Measurements from ENCODE around the gene CEP295NL. TPM values are rescaled to one million over a fixed set of nuclear protein-coding genes. Genes with fewer than 3 reads are reported as not detected.

CEP295NL gene
- total RNA-seq, 4 donors from 2014 or later, result 1.6 to 9.0 (median 3.8) TPM

DNA sequence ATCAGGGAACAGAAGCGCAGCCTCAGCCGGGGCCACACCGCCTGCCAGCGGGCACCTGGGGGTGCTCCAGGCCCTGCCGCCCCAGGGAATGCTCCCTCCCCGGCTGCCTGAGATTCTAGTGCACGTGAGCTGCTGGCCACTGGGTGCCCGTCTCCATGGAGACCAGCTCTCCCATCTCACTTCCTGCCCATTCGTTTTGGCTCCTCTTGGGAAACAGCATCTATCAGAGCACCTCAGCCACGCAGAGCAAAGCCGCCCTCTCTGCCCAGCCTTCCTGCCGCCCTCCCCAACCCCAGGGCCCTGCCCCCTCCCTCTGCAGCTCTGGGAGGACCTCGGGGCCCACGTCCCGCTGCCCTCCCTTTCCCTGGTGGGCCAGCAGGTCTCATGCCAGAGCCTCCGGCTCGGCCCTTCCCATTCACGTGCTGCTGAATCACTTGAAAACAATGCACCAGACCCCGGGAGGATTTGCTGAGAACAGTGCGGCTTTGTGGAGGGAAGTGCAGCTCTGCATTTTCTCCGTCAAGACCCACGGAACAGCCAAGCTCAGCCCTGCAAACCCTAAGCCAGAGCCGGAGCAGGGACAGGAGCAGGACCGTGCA lies 19.4 kb downstream of the CEP295NL start:
- Histone ChIP-seq H3K27me3 (no peaks in the 10 kb centered on the region), H3K4me3 (peak overlapping the region in 1 of 2 donors; percentile 41), H3K9me3 (no peaks in the 10 kb centered on the region), H3K4me1 (peaks cover 3 to 100% (median 69%) of the 10 kb centered on the region in 3 donors), H3K36me3 (no peaks in the 10 kb centered on the region), H3K27ac (peak overlapping the region; percentile 52 to 97 (median 92))
- ATAC-seq, result peak; percentile 75
- 24% methylated on average over 3 of the region's 24 CpGs; no CpG with 5 or more reads in 1 of the 2 donors for WGBS, 2 donors (ENCODE audit: low coverage in 1 of 2)
- TF ChIP-seq EP300 (IDR thresholded peaks at IDR 0.05) (no peak), POLR2A (IDR thresholded peaks at IDR 0.05) (peak; percentile 17 to 34), POLR2AphosphoS5 (IDR thresholded peaks at IDR 0.05) (peak; percentile 86)
- TF ChIP-seq, protein P1, sequence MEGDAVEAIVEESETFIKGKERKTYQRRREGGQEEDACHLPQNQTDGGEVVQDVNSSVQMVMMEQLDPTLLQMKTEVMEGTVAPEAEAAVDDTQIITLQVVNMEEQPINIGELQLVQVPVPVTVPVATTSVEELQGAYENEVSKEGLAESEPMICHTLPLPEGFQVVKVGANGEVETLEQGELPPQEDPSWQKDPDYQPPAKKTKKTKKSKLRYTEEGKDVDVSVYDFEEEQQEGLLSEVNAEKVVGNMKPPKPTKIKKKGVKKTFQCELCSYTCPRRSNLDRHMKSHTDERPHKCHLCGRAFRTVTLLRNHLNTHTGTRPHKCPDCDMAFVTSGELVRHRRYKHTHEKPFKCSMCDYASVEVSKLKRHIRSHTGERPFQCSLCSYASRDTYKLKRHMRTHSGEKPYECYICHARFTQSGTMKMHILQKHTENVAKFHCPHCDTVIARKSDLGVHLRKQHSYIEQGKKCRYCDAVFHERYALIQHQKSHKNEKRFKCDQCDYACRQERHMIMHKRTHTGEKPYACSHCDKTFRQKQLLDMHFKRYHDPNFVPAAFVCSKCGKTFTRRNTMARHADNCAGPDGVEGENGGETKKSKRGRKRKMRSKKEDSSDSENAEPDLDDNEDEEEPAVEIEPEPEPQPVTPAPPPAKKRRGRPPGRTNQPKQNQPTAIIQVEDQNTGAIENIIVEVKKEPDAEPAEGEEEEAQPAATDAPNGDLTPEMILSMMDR (IDR thresholded peaks at IDR 0.05), result peak in 2 of 4 experiments; percentile 16 to 39

- H3K4me3 ChIP-seq, result peak overlapping the region in 1 of 2 donors; percentile 41
- H3K27me3 ChIP-seq, result no peaks in the 10 kb centered on the region
- WGBS, 2 donors (ENCODE audit: low coverage in 1 of 2), result no CpG with 5 or more reads among the region's 10 CpGs
- peaks cover 3 to 100% (median 70%) of the 10 kb centered on the region in 3 donors for H3K4me1 ChIP-seq
- no peaks in the 10 kb centered on the region for H3K36me3 ChIP-seq
- H3K27ac ChIP-seq, result peak overlapping the region; percentile 52 to 97 (median 92)
- peak; percentile 80 for ATAC-seq
- no peaks in the 10 kb centered on the region for H3K9me3 ChIP-seq
- TF ChIP-seq EP300 (IDR thresholded peaks at IDR 0.05) (no peak), POLR2AphosphoS5 (IDR thresholded peaks at IDR 0.05) (peak; percentile 73)
Observed at GRCh38 chr17:78883089-78883532, 19.9 kb downstream of the CEP295NL start.

- no peaks in the 10 kb centered on the region for H3K9me3 ChIP-seq
- H3K4me3 ChIP-seq, result peak overlapping the region in 1 of 2 donors; percentile 41
- no peak for ATAC-seq
- WGBS, 2 donors (ENCODE audit: low coverage in 1 of 2), result 0% methylated on average over 1 of the region's 14 CpGs; no CpG with 5 or more reads in 1 of the 2 donors
- H3K27me3 ChIP-seq, result no peaks in the 10 kb centered on the region
- peak overlapping the region; percentile 52 to 97 (median 92) for H3K27ac ChIP-seq
- TF ChIP-seq, protein P1 (IDR thresholded peaks at IDR 0.05), result no peak
- TF ChIP-seq POLR2A (IDR thresholded peaks at IDR 0.05) (no peak), EP300 (IDR thresholded peaks at IDR 0.05) (no peak), POLR2AphosphoS5 (IDR thresholded peaks at IDR 0.05) (no peak)
- peaks cover 3 to 100% (median 70%) of the 10 kb centered on the region in 3 donors for H3K4me1 ChIP-seq
- no peaks in the 10 kb centered on the region for H3K36me3 ChIP-seq
Observed at GRCh38 chr17:78882540-78883088, 20.4 kb downstream of the CEP295NL start.

DNA sequence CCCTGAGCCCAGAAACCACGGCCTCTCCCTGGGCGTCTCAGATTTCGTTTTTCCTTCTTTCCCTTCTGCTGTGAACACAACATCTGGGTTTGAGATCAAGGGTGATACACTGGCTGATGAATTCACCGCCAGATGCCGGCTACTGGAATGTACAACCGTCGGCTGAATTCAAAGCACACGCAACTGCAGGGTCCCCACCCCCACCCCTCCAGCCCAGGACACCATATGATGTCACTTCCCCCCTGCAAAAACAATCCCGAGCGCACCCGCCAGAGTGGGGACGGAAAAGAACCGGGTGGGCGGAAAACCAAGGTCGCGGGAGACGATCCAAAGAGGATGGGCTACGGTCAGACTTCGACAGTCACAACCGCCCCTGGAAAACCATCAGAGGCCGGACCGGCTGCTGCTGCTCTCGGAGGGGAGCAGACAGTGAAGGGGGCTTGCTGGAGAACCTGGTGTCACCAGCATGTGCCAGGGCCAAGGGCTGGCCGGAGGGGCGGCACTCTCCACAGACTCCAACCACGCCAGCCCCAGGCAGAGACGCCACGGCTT lies 23.3 kb downstream of the CEP295NL start:
- no peaks in the 10 kb centered on the region for H3K9me3 ChIP-seq
- H3K4me1 ChIP-seq, result peaks cover 3 to 100% (median 70%) of the 10 kb centered on the region in 3 donors
- 7 to 16% methylated on average over 4 to 11 of the region's 28 CpGs for WGBS, 2 donors (ENCODE audit: low coverage in 1 of 2)
- peak; percentile 29 for ATAC-seq
- no peaks in the 10 kb centered on the region for H3K36me3 ChIP-seq
- peak overlapping the region; percentile 40 to 97 (median 92) for H3K27ac ChIP-seq
- no peaks in the 10 kb centered on the region for H3K27me3 ChIP-seq
- H3K4me3 ChIP-seq, result peak overlapping the region in 1 of 2 donors; percentile 41
- TF ChIP-seq POLR2AphosphoS5 (IDR thresholded peaks at IDR 0.05), result peak; percentile 65
- TF ChIP-seq, protein P1 (IDR thresholded peaks at IDR 0.05), result peak in 2 of 4 experiments; percentile 20 to 23
- TF ChIP-seq POLR2A (IDR thresholded peaks at IDR 0.05), result peak in 1 of 2 donors; percentile 25
- no peak for TF ChIP-seq EP300 (IDR thresholded peaks at IDR 0.05)

GRCh38 chr17:78878871-78879527 lies 24.0 kb downstream of the CEP295NL start:
- WGBS, 2 donors (ENCODE audit: low coverage in 1 of 2), result 58 to 84% methylated on average over 5 to 8 of the region's 14 CpGs
- H3K4me1 ChIP-seq, result peaks cover 0 to 100% (median 63%) of the 10 kb centered on the region in 3 donors
- no peaks in the 10 kb centered on the region for H3K36me3 ChIP-seq
- TF ChIP-seq EP300 (IDR thresholded peaks at IDR 0.05) (no peak), POLR2A (IDR thresholded peaks at IDR 0.05) (no peak)
- TF ChIP-seq, protein P1 (IDR thresholded peaks at IDR 0.05), result no peak
- no peaks in the 10 kb centered on the region for H3K9me3 ChIP-seq
- no peak for ATAC-seq
- peak overlapping the region in 1 of 2 donors; percentile 41 for H3K4me3 ChIP-seq
- H3K27me3 ChIP-seq, result no peaks in the 10 kb centered on the region
- peak overlapping the region; percentile 40 to 97 (median 92) for H3K27ac ChIP-seq

Data from gastroesophageal sphincter (tissue), 4 donors.